Esophagus squamous epithelium (tissue), 5 donors: ENCODE measurements around the gene FSTL4. TPM values are rescaled to one million over a fixed set of nuclear protein-coding genes. Genes with fewer than 3 reads are reported as not detected.
"Not testable (repeated sequence)": the region's sequence is repeated elsewhere in the genome, so short reads cannot be mapped to it uniquely, and the experiment has no call there.

ENCODE experiments used
- DNase-seq: peaks from one replicate; lab custom pipeline; 2025; lab: John Stamatoyannopoulos, UW
- H3K27ac ChIP-seq, 4 donors: fragments of 200-600 bp; sonication (generic); one replicate each; pipeline ENCODE4 v1.5.1; 2016 to 2019; ENCODE audit warnings: mild to moderate bottlenecking in 1 of 4
- H3K27me3 ChIP-seq, 4 donors: fragments of 200-600 bp; sonication (generic); 1 replicate in 3 of 4; 2 replicates in 1 of 4; pipeline versions ENCODE4 v1.5.1 to v1.6.0; 2017 to 2021; ENCODE audit warnings: antibody characterized with exemption in 1 of 4
- H3K36me3 ChIP-seq, 3 donors: fragments of 200-600 bp; sonication (generic); one replicate each; pipeline ENCODE4 v1.5.1; 2016 to 2019
- H3K4me1 ChIP-seq, 3 donors: fragments of 200-600 bp; sonication (generic); one replicate each; pipeline ENCODE4 v1.5.1; 2017 to 2019
- H3K4me3 ChIP-seq, 4 donors: fragments of 200-600 bp; sonication (generic); 1 replicate in 3 of 4; 2 replicates in 1 of 4; pipeline ENCODE4 v1.5.1; 2016 to 2019; ENCODE audit warnings: mild to moderate bottlenecking in 2 of 4, moderate library complexity in 1 of 4
- H3K9me3 ChIP-seq, 3 donors: fragments of 200-600 bp; sonication (generic); one replicate each; pipeline ENCODE4 v1.5.1; 2016 to 2019
- CTCF ChIP-seq, 6 experiments: fragments of 450-650 bp in 4 of 6; fragments of 200-600 bp in 2 of 6; sonication (generic) in 2 of 6; IDR thresholded peaks; one replicate each; pipeline ENCODE4 v1.5.1; 2016 to 2019; ENCODE audit warnings: antibody characterized with exemption in 6 of 6, mild to moderate bottlenecking in 4 of 6, moderate library complexity in 4 of 6
- POLR2A ChIP-seq, 4 donors: fragments of 450-650 bp; IDR thresholded peaks; one replicate each; pipeline ENCODE4 v1.6.1; 2017; ENCODE audit warnings: antibody characterized with exemption in 4 of 4, mild to moderate bottlenecking in 4 of 4, moderate library complexity in 3 of 4
- WGBS, 2 donors: methylation state at CpG; one replicate each; pipeline ENCODE4 v1.1.5; 2018; 5-methylcytosine and 5-hydroxymethylcytosine counted together
- intact Hi-C: fragments of 100-400 bp; cut with DNase I; formaldehyde crosslinking; loops from one replicate; pipeline ENCODE4 v1.15.0; 2022
- total RNA-seq, 4 donors: library from RNA; depleted of rRNA; stranded (reverse); fragments of >200 nt; gene quantifications; one replicate each; pipeline ENCODE4 v1.1.0, GENCODE V29; 2016
- donor health status: DM: yes; HTN: yes; CAD: no.

The FSTL4 gene
- total RNA-seq, 4 donors from 2014 or later: 0.53 to 4.1 (median 1.4) TPM

GRCh38 chr5:133397348-133397747, 215.0 kb downstream of the FSTL4 start:
- intact Hi-C loops: no loop called here
- no peak for TF ChIP-seq CTCF (IDR thresholded peaks at IDR 0.05)
- TF ChIP-seq POLR2A (IDR thresholded peaks at IDR 0.05): no peak
- H3K4me3 ChIP-seq: no peak overlapping the region
- no peaks in the 10 kb centered on the region for H3K9me3 ChIP-seq
- H3K36me3 ChIP-seq: no peaks in the 10 kb centered on the region
- H3K27ac ChIP-seq: no peak overlapping the region
- WGBS, 2 donors: 65 to 82% methylated on average over 2 of the region's 2 CpGs
- H3K27me3 ChIP-seq: peaks cover 0 to 4% (median 0%) of the 10 kb centered on the region in 4 donors
- H3K4me1 ChIP-seq: no peaks in the 10 kb centered on the region
- DNase-seq: no peak

- H3K27ac ChIP-seq: no peak overlapping the region
- 38 to 52% methylated on average over 7 of the region's 7 CpGs for WGBS, 2 donors
- H3K36me3 ChIP-seq: no peaks in the 10 kb centered on the region
- no peak for DNase-seq
- TF ChIP-seq POLR2A (IDR thresholded peaks at IDR 0.05) (no peak), CTCF (IDR thresholded peaks at IDR 0.05) (no peak)
- H3K4me3 ChIP-seq: no peak overlapping the region
- H3K27me3 ChIP-seq: no peaks in the 10 kb centered on the region
- intact Hi-C loops: no loop called here
- H3K4me1 ChIP-seq: no peaks in the 10 kb centered on the region
- H3K9me3 ChIP-seq: no peaks in the 10 kb centered on the region
Measured at GRCh38 chr5:133396814-133397213, 215.5 kb downstream of the FSTL4 start.

GRCh38 chr5:133396187-133396741, 216.1 kb downstream of the FSTL4 start:
- WGBS, 2 donors: 82 to 83% methylated on average over 4 of the region's 6 CpGs
- DNase-seq: no peak
- intact Hi-C loops: no loop called here
- Histone ChIP-seq H3K9me3 (no peaks in the 10 kb centered on the region), H3K27ac (no peak overlapping the region), H3K27me3 (no peaks in the 10 kb centered on the region), H3K4me1 (no peaks in the 10 kb centered on the region), H3K36me3 (no peaks in the 10 kb centered on the region), H3K4me3 (no peak overlapping the region)
- TF ChIP-seq POLR2A (IDR thresholded peaks at IDR 0.05): no peak
- no peak for TF ChIP-seq CTCF (IDR thresholded peaks at IDR 0.05)

GRCh38 chr5:133395207-133395606, 217.1 kb downstream of the FSTL4 start:
- H3K27ac ChIP-seq, H3K36me3 ChIP-seq, H3K9me3 ChIP-seq, intact Hi-C loops, H3K27me3 ChIP-seq, H3K4me1 ChIP-seq, DNase-seq, H3K4me3 ChIP-seq: not testable (repeated sequence)
- 93 to 98% methylated on average over 15 to 21 of the region's 21 CpGs for WGBS, 2 donors

GRCh38 chr5:133394477-133394817, 217.9 kb downstream of the FSTL4 start:
- H3K27ac ChIP-seq, H3K27me3 ChIP-seq, H3K4me3 ChIP-seq, intact Hi-C loops, H3K4me1 ChIP-seq, H3K36me3 ChIP-seq, DNase-seq, H3K9me3 ChIP-seq: not testable (repeated sequence)
- WGBS, 2 donors: 0% methylated on average over 1 of the region's 22 CpGs; no CpG with 5 or more reads in 1 of the 2 donors

- Histone ChIP-seq H3K27ac (no peak overlapping the region), H3K27me3 (no peaks in the 10 kb centered on the region), H3K4me3 (no peak overlapping the region), H3K9me3 (no peaks in the 10 kb centered on the region), H3K36me3 (no peaks in the 10 kb centered on the region), H3K4me1 (peaks cover 0 to 3% (median 0%) of the 10 kb centered on the region in 3 donors)
- 100% methylated on average over 1 of the region's 17 CpGs; no CpG with 5 or more reads in 1 of the 2 donors for WGBS, 2 donors
- DNase-seq: no peak
- intact Hi-C loops: no loop called here
- TF ChIP-seq POLR2A (IDR thresholded peaks at IDR 0.05) (no peak), CTCF (IDR thresholded peaks at IDR 0.05) (no peak)
Measured at GRCh38 chr5:133393776-133394476, 218.4 kb downstream of the FSTL4 start.
